ENCODE results near the gene PSTK. TPM values are rescaled to one million over a fixed set of nuclear protein-coding genes. Genes with fewer than 3 reads are reported as not detected.

PSTK gene
- total RNA-seq, 2 donors from 2014 or later, result 1.7 to 2.6 TPM

- Histone ChIP-seq H3K4me1 (peaks cover 7% of the 10 kb centered on the region), H3K9me3 (no peaks in the 10 kb centered on the region), H3K36me3 (peaks cover 3% of the 10 kb centered on the region), H3K27me3 (no peaks in the 10 kb centered on the region), H3K27ac (no peak overlapping the region), H3K9ac (ENCODE audit: low read depth in 2 of 2, low read length in 2 of 2) (no peak overlapping the region), H3K4me3 (no peak overlapping the region)
- TF ChIP-seq CTCF (IDR thresholded peaks at IDR 0.05), result no peak
- DNase-seq, result no peak
- intact Hi-C loops (cut with DNase I), result no loop called here
Measured at GRCh38 chr10:122998360-122998917, 18.2 kb downstream of the PSTK start.

GRCh38 chr10:122998934-122999333, 18.7 kb downstream of the PSTK start:
- peaks cover 7% of the 10 kb centered on the region for H3K4me1 ChIP-seq
- no peak overlapping the region for H3K27ac ChIP-seq
- peaks cover under 1% of the 10 kb centered on the region for H3K36me3 ChIP-seq
- no peak overlapping the region for H3K9ac ChIP-seq (ENCODE audit: low read depth in 2 of 2, low read length in 2 of 2)
- H3K27me3 ChIP-seq, result no peaks in the 10 kb centered on the region
- intact Hi-C loops (cut with DNase I), result no loop called here
- no peaks in the 10 kb centered on the region for H3K9me3 ChIP-seq
- TF ChIP-seq CTCF (IDR thresholded peaks at IDR 0.05), result no peak
- DNase-seq, result no peak
- no peak overlapping the region for H3K4me3 ChIP-seq

GRCh38 chr10:122999347-122999746, 19.1 kb downstream of the PSTK start:
- Histone ChIP-seq H3K9ac (ENCODE audit: low read depth in 2 of 2, low read length in 2 of 2) (no peak overlapping the region), H3K9me3 (no peaks in the 10 kb centered on the region), H3K4me3 (no peak overlapping the region), H3K27me3 (no peaks in the 10 kb centered on the region), H3K27ac (no peak overlapping the region), H3K36me3 (no peaks in the 10 kb centered on the region), H3K4me1 (peaks cover 7% of the 10 kb centered on the region)
- intact Hi-C loops (cut with DNase I), result no loop called here
- no peak for DNase-seq
- no peak for TF ChIP-seq CTCF (IDR thresholded peaks at IDR 0.05)

- no peaks in the 10 kb centered on the region for H3K9me3 ChIP-seq
- DNase-seq, result no peak
- TF ChIP-seq CTCF (IDR thresholded peaks at IDR 0.05), result no peak
- H3K36me3 ChIP-seq, result no peaks in the 10 kb centered on the region
- intact Hi-C loops (cut with DNase I), result no loop called here
- no peak overlapping the region for H3K27ac ChIP-seq
- H3K4me3 ChIP-seq, result no peak overlapping the region
- H3K9ac ChIP-seq (ENCODE audit: low read depth in 2 of 2, low read length in 2 of 2), result no peak overlapping the region
- peaks cover 7% of the 10 kb centered on the region for H3K4me1 ChIP-seq
- H3K27me3 ChIP-seq, result no peaks in the 10 kb centered on the region
Measured at GRCh38 chr10:123000155-123000554, 20.0 kb downstream of the PSTK start.

GRCh38 chr10:123001370-123001769, 21.2 kb downstream of the PSTK start:
- Histone ChIP-seq H3K27ac (no peak overlapping the region), H3K4me1 (peaks cover 7% of the 10 kb centered on the region)
- intact Hi-C loops (cut with DNase I), result no loop called here

More at GRCh38 chr10:123001370-123001769, 21.2 kb downstream of the PSTK start:
- DNase-seq, result no peak
- Histone ChIP-seq H3K9me3 (no peaks in the 10 kb centered on the region), H3K36me3 (no peaks in the 10 kb centered on the region), H3K9ac (ENCODE audit: low read depth in 2 of 2, low read length in 2 of 2) (no peak overlapping the region), H3K4me3 (no peak overlapping the region), H3K27me3 (no peaks in the 10 kb centered on the region)
- no peak for TF ChIP-seq CTCF (IDR thresholded peaks at IDR 0.05)

Measured in colonic mucosa (tissue), 4 donors.